HG03039 (cell line): ENCODE data around the gene FBXO36.

Source experiments
- ATAC-seq: cut with Tn5 transposase; IDR thresholded peaks from one replicate; pipeline ENCODE4 v1.9.1; 2021; ENCODE audit warnings: mild to moderate bottlenecking, moderate library complexity; ENCODE audit not compliant: unreplicated experiment

FBXO36 gene

DNA sequence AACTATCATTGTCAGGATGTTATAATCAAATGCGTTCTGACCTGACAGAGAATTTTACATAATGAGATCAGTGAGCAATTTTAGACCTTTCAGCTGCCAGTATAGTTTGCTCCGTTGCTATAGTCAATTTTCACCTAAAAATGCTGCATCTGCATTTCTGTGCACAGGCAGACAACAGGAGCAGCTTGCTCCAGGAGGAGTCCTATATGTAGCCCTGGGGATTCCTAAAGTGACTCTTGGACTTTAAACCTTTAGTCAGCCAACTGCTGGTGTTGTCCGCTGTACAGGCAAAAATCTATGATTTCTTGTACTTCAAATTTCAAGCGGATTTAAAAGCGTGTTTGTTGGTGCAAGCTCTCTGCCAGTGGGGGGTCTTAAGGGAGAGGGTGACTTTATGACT, 120.7 kb downstream of the FBXO36 start:
- no peak for ATAC-seq

DNA sequence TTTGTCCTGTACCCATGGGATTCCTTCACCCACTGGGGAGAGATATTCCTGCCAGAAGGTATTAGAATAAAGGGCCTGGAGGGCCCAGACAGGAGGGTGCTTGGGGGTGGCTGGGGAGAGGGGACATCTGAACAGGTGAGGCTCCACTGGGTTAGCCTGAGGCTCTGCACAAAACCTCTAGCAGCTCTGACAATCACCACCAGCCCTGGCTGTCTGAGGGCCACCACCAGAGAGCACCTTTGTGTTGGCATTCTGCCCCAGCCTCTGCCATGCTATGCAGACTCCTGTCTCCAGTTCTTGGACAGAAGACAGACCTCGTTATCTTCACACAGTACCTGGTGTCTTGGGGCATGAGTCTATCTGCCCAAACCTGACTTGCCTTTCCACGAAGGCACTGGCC, 121.2 kb downstream of the FBXO36 start:
- ATAC-seq = no peak

DNA sequence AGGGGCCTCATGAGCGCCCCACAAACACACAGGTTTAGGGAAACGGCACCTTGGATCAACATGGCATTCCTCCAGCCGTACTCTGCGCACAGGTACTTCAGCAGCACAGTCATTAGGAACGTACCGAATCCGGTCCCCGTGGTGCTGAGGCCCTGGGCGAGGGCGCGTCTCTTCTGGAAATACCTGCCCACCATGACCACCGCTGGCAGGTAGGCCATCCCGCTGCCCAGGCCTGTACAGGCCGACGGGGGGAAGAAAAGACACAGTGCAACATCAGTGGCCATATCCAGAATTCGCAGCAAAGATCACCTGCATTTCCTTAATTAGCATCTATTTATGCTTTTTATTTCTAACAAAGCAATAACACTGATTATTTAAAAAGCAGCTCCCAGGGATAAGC, 124.2 kb downstream of the FBXO36 start:
- no peak for ATAC-seq

DNA sequence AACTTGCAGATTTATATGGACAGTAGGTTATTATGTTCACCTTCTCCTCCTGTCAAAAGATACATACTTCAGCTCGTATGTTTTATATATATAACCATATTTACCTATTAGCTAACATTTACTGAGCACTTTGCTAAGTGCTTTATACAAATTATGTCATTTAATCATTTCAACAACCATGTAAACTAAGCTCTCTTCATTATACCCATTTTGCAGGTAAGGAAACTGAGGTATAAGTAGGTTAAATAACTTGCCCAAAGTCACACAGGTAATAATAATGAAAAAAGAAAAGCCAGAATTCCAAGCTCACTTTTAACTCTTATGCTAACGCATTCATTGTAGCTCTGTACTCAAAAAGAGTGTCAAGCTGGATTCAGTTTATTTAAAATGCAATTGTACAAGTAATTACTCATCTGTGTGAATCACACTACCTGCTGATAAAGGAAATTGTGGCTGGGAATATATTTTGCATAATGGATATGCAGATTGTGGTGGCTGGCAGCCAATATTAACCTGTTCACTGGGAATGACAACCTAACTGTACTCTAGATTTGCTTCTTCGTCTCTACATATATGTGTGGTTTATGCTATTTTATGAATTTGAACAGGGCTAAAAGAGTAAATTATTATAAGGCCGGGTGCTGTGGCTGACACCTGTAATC, 125.8 kb downstream of the FBXO36 start:
- ATAC-seq = no peak

- ATAC-seq = no peak
These were observed 127.8 kb downstream of the FBXO36 start for GRCh38 chr2:230050136-230050535.

DNA sequence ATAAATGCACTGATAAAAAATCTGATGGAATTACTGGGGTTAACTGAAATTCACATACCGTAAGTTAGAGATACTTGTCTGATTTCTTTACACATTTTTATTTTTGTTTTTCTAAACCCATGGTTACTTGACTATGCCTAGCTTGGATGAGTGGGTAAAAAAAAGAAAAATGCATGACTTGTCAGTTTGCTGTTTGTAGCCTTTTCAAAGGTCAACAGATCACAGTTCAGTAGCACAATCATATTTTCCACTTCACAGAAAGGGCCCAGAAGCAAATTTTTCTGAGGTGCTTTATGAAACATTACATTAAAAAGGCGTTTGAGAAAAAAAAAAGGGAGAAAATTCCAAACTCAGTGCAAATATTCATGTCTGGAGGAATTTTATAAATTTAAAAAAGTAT, 130.0 kb downstream of the FBXO36 start:
- no peak for ATAC-seq

DNA sequence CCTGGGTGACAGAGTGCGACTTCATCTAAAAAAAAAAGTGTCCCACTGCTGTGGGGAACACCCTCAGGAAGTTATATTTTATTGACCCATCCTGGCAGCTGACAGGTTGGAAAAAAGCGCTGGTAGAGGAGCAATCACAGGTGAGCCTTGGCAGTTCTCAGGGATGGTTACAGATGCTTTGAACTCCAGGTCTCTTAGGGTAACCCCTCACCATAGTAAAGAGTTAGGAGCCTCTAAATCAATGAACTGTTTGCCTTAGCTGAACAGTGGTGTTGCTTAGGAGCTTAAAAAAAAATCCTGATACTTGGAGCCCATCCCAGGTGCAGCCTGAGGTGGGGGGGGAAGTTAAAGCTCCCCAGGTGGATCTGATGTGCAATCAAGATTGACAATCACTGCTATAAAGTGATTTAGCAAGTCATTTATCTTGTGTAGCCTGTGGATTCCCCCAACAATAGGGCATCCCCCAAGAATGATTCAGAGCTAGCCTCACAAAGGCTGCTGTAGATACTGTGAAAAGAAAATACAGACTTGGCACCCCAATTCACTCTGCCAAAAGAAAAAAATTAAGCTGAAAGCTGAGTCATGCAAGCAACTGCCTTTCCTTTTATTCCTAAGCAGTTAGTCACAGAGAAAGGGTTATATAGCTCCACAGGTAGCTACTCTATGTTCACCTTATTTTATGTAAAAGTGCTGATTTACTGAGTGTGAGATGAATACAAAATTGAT, 131.6 kb downstream of the FBXO36 start:
- no peak for ATAC-seq

DNA sequence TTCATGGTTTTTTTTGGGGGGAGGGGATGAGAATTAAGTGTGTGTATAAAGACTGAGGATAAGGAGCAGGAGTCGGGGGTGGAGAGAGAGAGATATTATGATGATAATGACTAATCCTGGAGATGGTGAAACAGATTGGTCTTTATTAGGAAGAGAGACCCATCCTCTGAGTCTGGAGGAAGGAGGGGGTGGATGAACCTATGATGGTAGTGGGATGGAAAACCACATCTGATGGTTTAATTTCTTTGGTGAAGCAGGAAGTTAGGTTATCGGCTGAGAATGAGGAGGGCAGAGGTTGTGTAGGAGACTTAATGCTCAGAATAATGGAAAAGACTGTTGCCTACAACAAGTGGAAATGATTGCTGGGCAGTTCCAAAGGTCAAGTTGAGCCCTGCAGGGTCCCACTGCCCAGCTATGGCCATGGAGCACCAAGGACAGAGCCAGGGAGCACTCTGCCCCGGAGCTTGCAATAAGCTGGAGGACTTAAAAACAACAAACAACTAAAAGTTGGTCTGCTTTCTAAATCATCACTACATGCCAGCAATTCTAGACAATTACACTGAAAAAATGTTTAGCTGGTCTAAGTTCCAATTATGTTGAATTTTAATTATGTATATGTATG, 138.5 kb downstream of the FBXO36 start:
- ATAC-seq = no peak
